ENCODE data around the gene ATP13A3.
A peak's percentile ranks its signal among the peaks of the same experiment; 100 is the strongest.

Gene ATP13A3

GRCh38 chr3:194481525-194482195 lies 5.1 kb downstream of the ATP13A3 start:
- no peaks in the 10 kb centered on the region for H3K9me3 Mint-ChIP-seq
- no peak overlapping the region for H3K27ac Mint-ChIP-seq (ENCODE audit: low read depth)
- DNase-seq (ENCODE audit: low spot score in 2 of 2) (no peak), ATAC-seq (replicated peaks; ENCODE audit: extremely low read depth, poor library complexity, severe bottlenecking) (no peak)
- peaks cover 26% of the 10 kb centered on the region for H3K4me1 Mint-ChIP-seq
- H3K27me3 Mint-ChIP-seq: no peaks in the 10 kb centered on the region
- no peak overlapping the region for H3K4me3 Mint-ChIP-seq
- peaks cover 17% of the 10 kb centered on the region for H3K36me3 Mint-ChIP-seq (ENCODE audit: insufficient read depth)

GRCh38 chr3:194481103-194481502 lies 5.7 kb downstream of the ATP13A3 start:
- no peak overlapping the region for H3K27ac Mint-ChIP-seq (ENCODE audit: low read depth)
- peaks cover 17% of the 10 kb centered on the region for H3K36me3 Mint-ChIP-seq (ENCODE audit: insufficient read depth)
- no peak overlapping the region for H3K4me3 Mint-ChIP-seq
- no peaks in the 10 kb centered on the region for H3K27me3 Mint-ChIP-seq
- ATAC-seq (replicated peaks; ENCODE audit: extremely low read depth, poor library complexity, severe bottlenecking) (no peak), DNase-seq (ENCODE audit: low spot score in 2 of 2) (no peak)
- peaks cover 26% of the 10 kb centered on the region for H3K4me1 Mint-ChIP-seq
- H3K9me3 Mint-ChIP-seq: no peaks in the 10 kb centered on the region

- ATAC-seq (replicated peaks; ENCODE audit: extremely low read depth, poor library complexity, severe bottlenecking) (no peak), DNase-seq (ENCODE audit: low spot score in 2 of 2) (no peak)
- Mint-ChIP-seq H3K9me3 (no peaks in the 10 kb centered on the region), H3K4me1 (peaks cover 31% of the 10 kb centered on the region), H3K4me3 (no peak overlapping the region), H3K27me3 (no peaks in the 10 kb centered on the region), H3K27ac (ENCODE audit: low read depth) (no peak overlapping the region), H3K36me3 (ENCODE audit: insufficient read depth) (peaks cover 3% of the 10 kb centered on the region)
Observed at GRCh38 chr3:194476784-194477183, 10.0 kb downstream of the ATP13A3 start.

- DNase-seq (ENCODE audit: low spot score in 2 of 2) (no peak), ATAC-seq (replicated peaks; ENCODE audit: extremely low read depth, poor library complexity, severe bottlenecking) (no peak)
- Mint-ChIP-seq H3K27me3 (no peaks in the 10 kb centered on the region), H3K27ac (ENCODE audit: low read depth) (no peak overlapping the region), H3K4me1 (peaks cover 25% of the 10 kb centered on the region), H3K36me3 (ENCODE audit: insufficient read depth) (peaks cover 5% of the 10 kb centered on the region), H3K9me3 (no peaks in the 10 kb centered on the region), H3K4me3 (no peak overlapping the region)
Observed at GRCh38 chr3:194475978-194476377, 10.8 kb downstream of the ATP13A3 start.

DNA sequence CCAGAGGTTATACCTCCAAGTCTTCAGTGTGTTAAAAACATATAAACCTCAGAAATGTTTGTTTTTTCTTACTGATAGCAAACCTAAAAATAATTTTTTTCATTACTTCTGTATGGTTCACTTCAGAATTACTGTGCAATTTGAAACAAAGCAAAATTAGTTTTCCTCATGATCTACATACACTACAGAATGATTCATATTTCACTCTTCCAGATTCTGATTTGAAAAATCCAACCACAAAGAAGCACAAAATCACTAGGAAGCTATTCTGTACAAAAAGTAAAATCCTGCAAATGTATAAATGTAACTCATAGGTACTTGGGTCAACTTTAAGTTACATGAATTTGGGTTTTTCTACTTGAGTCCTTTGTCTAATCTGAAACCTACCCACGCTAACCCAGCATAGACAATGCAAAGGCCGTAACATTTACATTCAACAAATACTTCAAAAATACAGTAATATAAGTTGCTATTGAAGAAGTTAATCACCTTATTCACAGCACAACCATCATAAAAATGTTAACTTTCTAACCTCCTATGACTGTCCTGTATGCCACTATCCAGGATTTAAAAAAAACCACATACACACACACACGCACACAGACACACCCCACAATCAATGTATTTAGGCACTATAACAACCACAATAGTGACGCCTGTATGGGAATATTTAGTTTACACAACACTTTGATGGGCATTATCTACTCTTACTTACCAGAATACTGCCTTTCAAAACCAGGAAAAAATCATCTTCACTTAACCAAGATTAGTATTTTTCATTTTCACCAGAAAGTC lies 11.5 kb downstream of the ATP13A3 start:
- Mint-ChIP-seq H3K9me3 (no peaks in the 10 kb centered on the region), H3K4me3 (no peak overlapping the region), H3K36me3 (ENCODE audit: insufficient read depth) (peaks cover 5% of the 10 kb centered on the region), H3K4me1 (peaks cover 22% of the 10 kb centered on the region), H3K27me3 (no peaks in the 10 kb centered on the region), H3K27ac (ENCODE audit: low read depth) (no peak overlapping the region)
- ATAC-seq (replicated peaks; ENCODE audit: extremely low read depth, poor library complexity, severe bottlenecking) (no peak), DNase-seq (ENCODE audit: low spot score in 2 of 2) (no peak)

DNA sequence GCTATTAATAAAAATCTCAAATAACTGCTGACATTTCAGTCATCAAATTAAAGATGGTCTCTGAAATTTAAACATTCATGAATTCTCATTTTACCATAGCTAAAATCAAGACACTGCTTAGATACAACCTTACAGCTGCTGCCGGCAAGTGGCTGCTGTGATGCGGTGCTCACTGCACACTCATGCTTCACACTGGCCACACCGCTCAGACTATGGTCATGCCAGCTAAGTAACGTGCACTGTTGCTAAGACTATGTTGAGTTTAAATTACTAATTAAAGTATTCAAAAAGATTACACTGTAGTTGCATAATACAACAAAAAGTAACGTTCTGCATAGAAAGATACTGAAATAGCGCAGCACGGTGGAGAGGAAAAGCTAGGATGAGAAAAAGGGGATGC lies 12.1 kb downstream of the ATP13A3 start:
- H3K36me3 Mint-ChIP-seq (ENCODE audit: insufficient read depth): peaks cover 4% of the 10 kb centered on the region
- DNase-seq (ENCODE audit: low spot score in 2 of 2) (no peak), ATAC-seq (replicated peaks; ENCODE audit: extremely low read depth, poor library complexity, severe bottlenecking) (no peak)
- no peaks in the 10 kb centered on the region for H3K9me3 Mint-ChIP-seq
- H3K4me3 Mint-ChIP-seq: no peak overlapping the region
- H3K27me3 Mint-ChIP-seq: no peaks in the 10 kb centered on the region
- no peak overlapping the region for H3K27ac Mint-ChIP-seq (ENCODE audit: low read depth)
- H3K4me1 Mint-ChIP-seq: peaks cover 17% of the 10 kb centered on the region

DNA sequence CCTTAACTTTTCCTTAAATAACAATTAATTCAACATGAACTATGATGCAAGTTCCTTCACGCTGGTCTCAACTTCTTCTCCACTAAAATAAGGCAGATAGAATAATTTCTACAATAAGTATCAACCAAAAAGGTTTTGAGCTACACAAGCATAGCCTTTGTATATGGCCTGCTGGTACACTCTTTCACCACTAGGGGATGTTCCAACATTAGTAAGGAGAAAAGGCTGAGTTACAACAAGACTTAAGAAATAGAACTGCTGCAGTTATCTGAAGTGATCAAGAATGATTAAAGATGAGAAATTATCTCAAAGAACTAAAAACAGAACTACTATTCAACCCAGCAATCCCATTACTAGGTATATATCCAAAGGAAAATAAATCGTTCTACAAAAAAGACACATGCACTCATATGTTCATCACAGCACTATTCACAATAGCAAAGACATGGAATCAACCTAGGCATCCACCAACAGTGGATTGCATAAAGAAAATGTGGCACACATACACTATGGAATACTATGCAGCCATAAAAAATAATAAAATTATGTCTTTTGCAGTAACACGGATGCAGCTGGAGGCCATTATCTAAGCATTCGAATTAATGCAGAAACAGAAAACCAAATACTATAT lies 14.4 kb downstream of the ATP13A3 start:
- peak overlapping the region; percentile 45 for H3K27ac Mint-ChIP-seq (ENCODE audit: low read depth)
- H3K36me3 Mint-ChIP-seq (ENCODE audit: insufficient read depth): peaks cover 5% of the 10 kb centered on the region
- no peaks in the 10 kb centered on the region for H3K27me3 Mint-ChIP-seq
- ATAC-seq (replicated peaks; ENCODE audit: extremely low read depth, poor library complexity, severe bottlenecking): peak; percentile 79
- DNase-seq (ENCODE audit: low spot score in 2 of 2): no peak
- H3K4me1 Mint-ChIP-seq: peaks cover 17% of the 10 kb centered on the region
- H3K4me3 Mint-ChIP-seq: no peak overlapping the region
- no peaks in the 10 kb centered on the region for H3K9me3 Mint-ChIP-seq

GRCh38 chr3:194471863-194472262 lies 14.9 kb downstream of the ATP13A3 start:
- ATAC-seq (replicated peaks; ENCODE audit: extremely low read depth, poor library complexity, severe bottlenecking) (no peak), DNase-seq (ENCODE audit: low spot score in 2 of 2) (no peak)
- Mint-ChIP-seq H3K4me3 (no peak overlapping the region), H3K36me3 (ENCODE audit: insufficient read depth) (peaks cover 6% of the 10 kb centered on the region), H3K27ac (ENCODE audit: low read depth) (no peak overlapping the region), H3K9me3 (no peaks in the 10 kb centered on the region), H3K27me3 (no peaks in the 10 kb centered on the region), H3K4me1 (peaks cover 20% of the 10 kb centered on the region)

DNA sequence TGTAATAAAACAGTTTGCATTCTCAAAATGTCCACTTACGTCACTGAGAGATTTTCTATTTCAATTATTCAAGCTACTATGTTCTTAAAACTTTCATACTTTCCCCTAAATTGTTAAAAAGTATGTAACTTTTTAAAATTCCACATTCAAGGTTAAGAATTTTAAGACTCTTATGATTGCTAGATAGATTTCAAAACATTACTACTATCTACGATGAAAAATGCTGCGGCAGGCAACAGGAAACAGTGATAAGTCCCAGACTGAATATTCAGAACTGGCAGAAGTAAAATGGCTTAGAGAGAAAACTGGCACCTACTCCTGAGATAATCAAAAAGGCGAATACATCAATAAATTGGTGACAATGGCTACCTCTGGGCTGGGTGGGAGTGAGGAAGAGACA lies 16.2 kb downstream of the ATP13A3 start:
- ATAC-seq (replicated peaks; ENCODE audit: extremely low read depth, poor library complexity, severe bottlenecking): no peak
- no peak overlapping the region for H3K27ac Mint-ChIP-seq (ENCODE audit: low read depth)
- no peak overlapping the region for H3K4me3 Mint-ChIP-seq
- no peaks in the 10 kb centered on the region for H3K27me3 Mint-ChIP-seq
- DNase-seq (ENCODE audit: low spot score in 2 of 2): no peak
- H3K36me3 Mint-ChIP-seq (ENCODE audit: insufficient read depth): peaks cover 6% of the 10 kb centered on the region
- no peaks in the 10 kb centered on the region for H3K9me3 Mint-ChIP-seq
- peaks cover 22% of the 10 kb centered on the region for H3K4me1 Mint-ChIP-seq

DNA sequence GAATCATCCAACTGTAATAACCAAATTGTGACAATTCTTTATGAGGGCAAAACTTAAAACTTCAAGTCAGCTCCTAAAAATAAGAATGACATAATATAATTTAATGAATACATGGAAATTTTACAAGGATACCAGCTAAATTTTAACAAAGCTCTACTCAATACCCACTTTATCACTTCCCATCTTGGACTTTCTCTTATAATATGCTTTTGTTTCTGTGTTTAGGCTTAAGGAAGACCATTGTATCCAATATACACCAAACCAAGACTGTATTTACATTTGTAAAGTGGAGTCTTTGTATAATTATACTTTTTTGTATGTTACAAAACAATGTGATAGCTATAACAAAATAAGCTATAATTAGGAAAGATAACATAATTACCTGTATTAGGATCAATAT lies 16.8 kb downstream of the ATP13A3 start:
- Mint-ChIP-seq H3K27ac (ENCODE audit: low read depth) (no peak overlapping the region), H3K9me3 (no peaks in the 10 kb centered on the region), H3K4me1 (peaks cover 27% of the 10 kb centered on the region), H3K27me3 (no peaks in the 10 kb centered on the region), H3K36me3 (ENCODE audit: insufficient read depth) (peaks cover 7% of the 10 kb centered on the region), H3K4me3 (no peak overlapping the region)
- ATAC-seq (replicated peaks; ENCODE audit: extremely low read depth, poor library complexity, severe bottlenecking): no peak
- no peak for DNase-seq (ENCODE audit: low spot score in 2 of 2)

DNA sequence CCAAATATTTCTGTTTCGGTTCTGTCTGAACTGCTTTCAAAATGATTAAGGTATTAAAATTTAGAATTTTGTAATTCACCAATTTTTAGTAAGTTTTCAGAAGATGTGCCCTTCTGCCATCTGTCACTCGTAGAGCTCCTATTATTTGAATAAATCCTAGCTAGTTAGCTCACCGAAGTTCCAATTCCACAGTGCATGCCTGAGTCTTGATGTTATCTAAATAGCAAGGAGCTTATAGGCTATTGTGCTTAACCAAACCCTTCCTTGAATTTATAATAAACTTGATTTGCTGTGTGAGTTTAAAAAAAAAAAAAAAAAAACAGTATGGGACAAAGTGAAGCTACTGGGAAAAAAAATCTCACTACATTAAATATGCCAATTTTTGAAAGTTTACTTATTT lies 18.7 kb downstream of the ATP13A3 start:
- ATAC-seq (replicated peaks; ENCODE audit: extremely low read depth, poor library complexity, severe bottlenecking): no peak
- Mint-ChIP-seq H3K4me1 (peaks cover 26% of the 10 kb centered on the region), H3K4me3 (no peak overlapping the region), H3K27ac (ENCODE audit: low read depth) (no peak overlapping the region), H3K9me3 (no peaks in the 10 kb centered on the region), H3K36me3 (ENCODE audit: insufficient read depth) (peaks cover 8% of the 10 kb centered on the region), H3K27me3 (no peaks in the 10 kb centered on the region)
- no peak for DNase-seq (ENCODE audit: low spot score in 2 of 2)

DNA sequence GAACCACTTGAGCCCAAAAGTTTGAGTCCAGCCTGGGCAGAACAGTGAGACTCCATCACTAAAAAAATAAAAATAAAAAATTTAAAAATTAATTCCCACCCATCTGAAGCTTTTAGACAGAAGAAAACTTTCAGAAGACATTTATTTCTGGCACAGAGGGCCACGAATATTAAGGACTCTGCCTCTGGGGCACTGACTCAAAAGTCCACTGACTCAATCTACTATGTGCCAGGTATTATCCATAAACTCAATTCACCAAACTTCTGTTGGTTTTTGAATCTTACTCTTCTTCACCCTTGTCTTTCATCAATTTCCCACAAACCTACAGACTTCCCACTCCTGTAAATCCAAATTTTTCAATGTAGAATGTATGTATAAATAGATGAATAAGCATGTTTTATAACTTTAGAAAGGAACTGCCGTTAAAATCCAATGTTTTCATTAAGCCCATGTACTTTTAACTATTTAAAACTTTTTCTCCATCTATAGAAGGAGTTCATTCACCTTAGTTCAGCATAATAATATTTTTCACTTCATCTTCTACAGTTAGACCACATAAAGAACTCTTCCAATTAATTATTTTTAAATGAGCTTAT lies 19.9 kb downstream of the ATP13A3 start:
- DNase-seq (ENCODE audit: low spot score in 2 of 2) (no peak), ATAC-seq (replicated peaks; ENCODE audit: extremely low read depth, poor library complexity, severe bottlenecking) (no peak)
- H3K9me3 Mint-ChIP-seq: no peaks in the 10 kb centered on the region
- H3K27me3 Mint-ChIP-seq: no peaks in the 10 kb centered on the region
- peaks cover 8% of the 10 kb centered on the region for H3K36me3 Mint-ChIP-seq (ENCODE audit: insufficient read depth)
- no peak overlapping the region for H3K27ac Mint-ChIP-seq (ENCODE audit: low read depth)
- H3K4me1 Mint-ChIP-seq: peaks cover 15% of the 10 kb centered on the region
- no peak overlapping the region for H3K4me3 Mint-ChIP-seq
